ENCODE results near the gene MRI1. TPM values are rescaled to one million over a fixed set of nuclear protein-coding genes. Genes with fewer than 3 reads are reported as not detected.

The MRI1 gene
- total and polyA plus RNA-seq, 10 of the 15 experiments (the other 5 are each of a cell fraction or from before 2014, with no cell fraction given), result 5.4 to 50.3 (median 28.3) TPM

DNA sequence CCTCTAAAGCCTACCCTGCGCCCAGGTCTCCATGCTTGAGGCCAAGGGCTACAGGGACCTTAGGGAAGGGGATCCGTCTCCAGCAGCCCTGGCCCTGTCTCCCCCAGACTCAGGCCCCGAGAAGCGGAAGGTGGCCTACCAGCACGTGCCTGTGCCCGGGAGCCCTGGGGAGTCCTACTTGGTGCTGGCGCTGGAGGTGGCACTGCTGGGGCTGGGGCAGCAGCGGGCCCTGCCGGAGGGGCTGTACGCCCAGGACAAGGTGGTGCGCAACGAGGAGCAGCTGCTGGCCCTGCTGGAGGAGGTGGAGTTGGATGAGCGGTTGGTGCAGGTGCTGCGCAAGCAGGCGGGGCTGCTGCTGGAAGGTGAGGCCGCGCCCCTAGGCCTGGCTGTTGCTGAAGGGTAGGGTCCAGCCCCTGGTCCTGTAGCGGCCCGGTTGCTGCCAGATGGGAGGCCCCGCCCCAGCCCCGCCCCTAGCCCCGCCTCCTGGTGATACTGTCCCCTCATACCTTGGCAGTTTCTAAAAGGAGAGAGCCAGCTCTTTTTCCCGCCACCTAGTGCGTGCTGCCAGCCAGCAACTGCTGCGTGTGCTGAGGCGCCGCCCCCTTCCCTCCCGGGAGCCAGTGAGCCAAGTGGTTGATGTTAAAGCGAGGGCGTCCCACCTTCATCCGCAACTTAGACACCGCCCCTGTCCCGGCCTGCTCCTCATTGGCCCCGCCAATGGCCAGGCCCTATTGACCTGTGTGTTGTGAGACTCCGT, 53.5 kb downstream of the MRI1 start:
- no TSS peak for BruUV-seq (replicated peaks)
- no peaks in the 10 kb centered on the region for H4K20me1 ChIP-seq (ENCODE audit: control insufficient read depth, insufficient read depth)
- intact Hi-C loops (cut with micrococcal nuclease; ENCODE audit: unreplicated experiment), result no loop called here
- H3K27ac ChIP-seq (ENCODE audit: control insufficient read depth, insufficient read depth), result no peak overlapping the region; the same call in 1 of the 2 replicates
- H3K36me3 ChIP-seq (ENCODE audit: control insufficient read depth in 2 of 2, insufficient read depth in 2 of 2, low read length in 1 of 2), result 0 out of 4 replicates have a peak, but pooled peaks cover 0 to 3% of the 10 kb centered on the region in 2 experiments
- H3K9me3 ChIP-seq (replicated peaks; ENCODE audit: control insufficient read depth, insufficient read depth, low read length), result no peaks in the 10 kb centered on the region
- H3K79me2 ChIP-seq (ENCODE audit: control insufficient read depth, insufficient read depth, low read length), result no peaks in the 10 kb centered on the region
- no peak overlapping the region; the same call in 1 of the 2 replicates for H2AFZ ChIP-seq (ENCODE audit: control insufficient read depth, low read depth, low read length)
- H3K9ac ChIP-seq (ENCODE audit: control insufficient read depth, insufficient read depth, low read length), result no peak overlapping the region; the same call in 1 of the 2 replicates
- ChIA-PET POLR2A (no interaction called here), SMC1A (ENCODE audit: uncharacterized antibody, unreplicated experiment) (no interaction called here), RAD21 (ENCODE audit: unreplicated experiment) (no interaction called here), CTCF (no interaction called here)
- no peak overlapping the region for H3K4me3 ChIP-seq
- in situ Hi-C loops (cut with MboI), result no loop called here
- H3K4me1 ChIP-seq (ENCODE audit: control insufficient read depth, insufficient read depth, low read length), result no peaks in the 10 kb centered on the region
- FAIRE-seq (no peak), ATAC-seq (no peak), DNase-seq (ENCODE audit: low read depth, low spot score) (no peak)
- TF ChIP-seq NR2C1 (IDR thresholded peaks at IDR 0.05) (no peak), MEF2B (IDR thresholded peaks at IDR 0.05; ENCODE audit: partially characterized antibody, poor library complexity, severe bottlenecking) (no peak), POLR2A (IDR thresholded peaks at IDR 0.05; ENCODE audit: low read depth, low read length) (0 out of 2 replicates have a peak, but pooled peaks have one; percentile 35)
- TF ChIP-seq, protein P1, sequence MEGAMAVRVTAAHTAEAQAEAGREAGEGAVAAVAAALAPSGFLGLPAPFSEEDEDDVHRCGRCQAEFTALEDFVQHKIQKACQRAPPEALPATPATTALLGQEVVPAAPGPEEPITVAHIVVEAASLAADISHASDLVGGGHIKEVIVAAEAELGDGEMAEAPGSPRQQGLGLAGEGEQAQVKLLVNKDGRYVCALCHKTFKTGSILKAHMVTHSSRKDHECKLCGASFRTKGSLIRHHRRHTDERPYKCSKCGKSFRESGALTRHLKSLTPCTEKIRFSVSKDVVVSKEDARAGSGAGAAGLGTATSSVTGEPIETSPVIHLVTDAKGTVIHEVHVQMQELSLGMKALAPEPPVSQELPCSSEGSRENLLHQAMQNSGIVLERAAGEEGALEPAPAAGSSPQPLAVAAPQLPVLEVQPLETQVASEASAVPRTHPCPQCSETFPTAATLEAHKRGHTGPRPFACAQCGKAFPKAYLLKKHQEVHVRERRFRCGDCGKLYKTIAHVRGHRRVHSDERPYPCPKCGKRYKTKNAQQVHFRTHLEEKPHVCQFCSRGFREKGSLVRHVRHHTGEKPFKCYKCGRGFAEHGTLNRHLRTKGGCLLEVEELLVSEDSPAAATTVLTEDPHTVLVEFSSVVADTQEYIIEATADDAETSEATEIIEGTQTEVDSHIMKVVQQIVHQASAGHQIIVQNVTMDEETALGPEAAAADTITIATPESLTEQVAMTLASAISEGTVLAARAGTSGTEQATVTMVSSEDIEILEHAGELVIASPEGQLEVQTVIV (IDR thresholded peaks at IDR 0.05; ENCODE audit: borderline replicate concordance, partially characterized antibody), result no peak
- 96% methylated on average over 29 of the region's 35 CpGs for WGBS (ENCODE audit: insufficient coverage, insufficient replicate concordance, low lambda C conversion rate, missing lambda C conversion rate)
- no peaks in the 10 kb centered on the region for H3K27me3 ChIP-seq (replicated peaks in 1 of 2; ENCODE audit: control insufficient read depth in 2 of 2, insufficient read depth in 2 of 2, low read length in 1 of 2)
- H3K4me2 ChIP-seq (ENCODE audit: control insufficient read depth, insufficient read depth), result peak overlapping the region; percentile 55
